IMR-90 (cell line): ENCODE results near the gene GRB10. TPM values are rescaled to one million over a fixed set of nuclear protein-coding genes. Genes with fewer than 3 reads are reported as not detected.

Source experiments
- ATAC-seq: fragments of 200-7000 bp; cut with Tn5 transposase; 2 replicates; pipeline ENCODE4 v1.9.1; 2020; ENCODE audit warnings: low read depth, mild to moderate bottlenecking, moderate library complexity
- BruUV-seq: library from RNA; stranded (reverse); fragments of 400-500 nt; replicated peaks from 2 replicates; lab custom pipeline; 2021; lab: Mats Ljungman, UMichigan
- CTCF ChIA-PET: fragments of 300-600 bp; formaldehyde crosslinking; extraction: SDS; loops from one replicate; lab custom pipeline; 2021; ENCODE audit warnings: antibody characterized with exemption; lab: Yijun Ruan, JAX
- POLR2A ChIA-PET: fragments of 300-600 bp; sonication (Branson Sonifier 250); formaldehyde crosslinking; loops from one replicate; lab custom pipeline; 2022; ENCODE audit warnings: antibody characterized with exemption; ENCODE audit not compliant: unreplicated experiment; lab: Charles Lee
- DNase-seq: peaks from one replicate; pipeline ENCODE4 v3.0.0; 2013
- H2AFZ ChIP-seq: replicated peaks from 2 replicates; pipeline ENCODE3; 2013; ENCODE audit warnings: low read length, mild to moderate bottlenecking; ENCODE audit not compliant: poor library complexity
- H2AK5ac ChIP-seq: 2 replicates; pipeline ENCODE4 v1.6.1; 2013; ENCODE audit warnings: low read depth, low read length, inconsistent platforms
- H2AK9ac ChIP-seq: replicated peaks from 2 replicates; pipeline ENCODE3; 2013; ENCODE audit warnings: mild to moderate bottlenecking, low read depth, low read length, moderate library complexity; ENCODE audit not compliant: poor library complexity
- H2BK120ac ChIP-seq: 2 replicates; pipeline ENCODE4 v1.6.1; 2013; ENCODE audit warnings: low read depth, low read length, inconsistent platforms
- H2BK15ac ChIP-seq: 3 replicates; pipeline ENCODE4 v1.6.1; 2013; ENCODE audit warnings: low read depth, low read length, inconsistent platforms
- H2BK20ac ChIP-seq: 2 replicates; pipeline ENCODE4 v1.6.1; 2013; ENCODE audit warnings: low read depth, mild to moderate bottlenecking, inconsistent platforms, low read length, moderate library complexity
- H2BK5ac ChIP-seq: 2 replicates; pipeline ENCODE4 v1.6.1; 2013; ENCODE audit warnings: mild to moderate bottlenecking, low read depth, low read length, inconsistent platforms; ENCODE audit not compliant: poor library complexity, severe bottlenecking
- H3K14ac ChIP-seq: replicated peaks from 2 replicates; pipeline ENCODE4 v1.6.1; 2013; ENCODE audit warnings: low read depth, low read length, inconsistent platforms
- H3K18ac ChIP-seq: 2 replicates; pipeline ENCODE4 v1.6.1; 2013; ENCODE audit warnings: low read depth, low read length, control low read depth
- H3K23ac ChIP-seq: 2 replicates; pipeline ENCODE4 v1.6.1; 2013; ENCODE audit warnings: low read depth, low read length, inconsistent platforms
- H3K27ac ChIP-seq: 2 replicates; pipeline ENCODE4 v1.5.1; 2013; ENCODE audit warnings: mild to moderate bottlenecking, control low read depth, low read length; ENCODE audit not compliant: insufficient read depth
- H3K27me3 ChIP-seq: 2 replicates; pipeline ENCODE4 v1.6.1; 2013; ENCODE audit warnings: low read length; ENCODE audit not compliant: control insufficient read depth, insufficient read depth
- H3K36me3 ChIP-seq: 2 replicates; pipeline ENCODE4 v1.6.1; 2013; ENCODE audit warnings: low read length, mixed read lengths; ENCODE audit not compliant: control insufficient read depth, insufficient read depth
- H3K4ac ChIP-seq: 2 replicates; pipeline ENCODE4 v1.6.1; 2013; ENCODE audit warnings: low read depth, low read length, inconsistent platforms
- H3K4me1 ChIP-seq: 2 replicates; pipeline ENCODE4 v1.6.1; 2013; ENCODE audit warnings: low read length, mixed read lengths; ENCODE audit not compliant: control insufficient read depth, insufficient read depth
- H3K4me2 ChIP-seq: 2 replicates; pipeline ENCODE4 v1.6.1; 2013; ENCODE audit warnings: low read depth, mild to moderate bottlenecking, control low read depth, low read length, moderate library complexity
- H3K4me3 ChIP-seq: 2 replicates; pipeline ENCODE4 v1.5.1; 2013; ENCODE audit warnings: low read depth, mild to moderate bottlenecking, control low read depth, low read length, moderate library complexity; ENCODE audit not compliant: insufficient read depth
- H3K56ac ChIP-seq: 2 replicates; pipeline ENCODE4 v1.6.1; 2013; ENCODE audit warnings: low read length, inconsistent platforms; ENCODE audit not compliant: insufficient read depth; ENCODE audit errors: extremely low read depth
- H3K79me1 ChIP-seq, 2 experiments: 2 replicates each; pipeline ENCODE4 v1.6.1; 2013; ENCODE audit warnings: low read length in 2 of 2, inconsistent platforms in 1 of 2, low read depth in 1 of 2
- H3K9ac ChIP-seq: 2 replicates; pipeline ENCODE4 v1.6.1; 2013; ENCODE audit warnings: low read depth, low read length, control low read depth
- H3K9me1 ChIP-seq: 2 replicates; pipeline ENCODE4 v1.6.1; 2013; ENCODE audit warnings: low read length, inconsistent platforms; ENCODE audit not compliant: insufficient read depth
- H3K9me3 ChIP-seq: 2 replicates; pipeline ENCODE4 v1.6.1; 2013; ENCODE audit warnings: low read length; ENCODE audit not compliant: control insufficient read depth, insufficient read depth
- H4K20me1 ChIP-seq: 2 replicates; pipeline ENCODE4 v1.6.1; 2013; ENCODE audit warnings: low read length, inconsistent platforms; ENCODE audit not compliant: insufficient read depth
- H4K5ac ChIP-seq: 2 replicates; pipeline ENCODE4 v1.6.1; 2013; ENCODE audit warnings: mild to moderate bottlenecking, low read depth, low read length, control low read depth
- H4K8ac ChIP-seq, 2 experiments: 2 replicates each; pipeline ENCODE4 v1.6.1; 2013; ENCODE audit warnings: low read depth in 2 of 2, low read length in 2 of 2, control low read depth in 1 of 2, inconsistent platforms in 1 of 2
- H4K91ac ChIP-seq: 2 replicates; pipeline ENCODE4 v1.6.1; 2013; ENCODE audit warnings: low read depth, low read length, inconsistent platforms; ENCODE audit not compliant: insufficient read depth
- BHLHE40 ChIP-seq: fragments of 150-350 bp; IDR thresholded peaks from 2 replicates; pipeline ENCODE4 v1.6.1; 2016; ENCODE audit warnings: mild to moderate bottlenecking, low read depth, low read length
- CEBPB ChIP-seq: IDR thresholded peaks from 2 replicates; pipeline ENCODE4 v1.6.1; 2012; ENCODE audit warnings: low read depth, low read length, improper control_type of control experiment
- CHD1 ChIP-seq: IDR thresholded peaks from 2 replicates; pipeline ENCODE4 v1.6.1; 2012; ENCODE audit warnings: low read depth, low read length, improper control_type of control experiment
- FOS ChIP-seq: fragments of 150-350 bp; IDR thresholded peaks from 2 replicates; pipeline ENCODE4 v1.6.1; 2016; ENCODE audit warnings: low read depth, low read length
- MXI1 ChIP-seq: IDR thresholded peaks from 2 replicates; pipeline ENCODE4 v1.6.1; 2012; ENCODE audit warnings: low read depth, mild to moderate bottlenecking, low read length, moderate library complexity, borderline replicate concordance
- NFE2L2 ChIP-seq: fragments of 150-350 bp; IDR thresholded peaks from 2 replicates; pipeline ENCODE4 v1.6.1; 2016; ENCODE audit warnings: low read depth, mild to moderate bottlenecking, low read length
- POLR2A ChIP-seq: IDR thresholded peaks from 2 replicates; pipeline ENCODE4 v1.6.1; 2012; ENCODE audit warnings: mild to moderate bottlenecking, low read depth, low read length
- RCOR1 ChIP-seq: IDR thresholded peaks from 2 replicates; pipeline ENCODE4 v1.6.1; 2012; ENCODE audit warnings: mild to moderate bottlenecking, low read length, improper control_type of control experiment; ENCODE audit not compliant: insufficient replicate concordance
- RFX5 ChIP-seq: IDR thresholded peaks from 2 replicates; pipeline ENCODE4 v1.8.0; 2012; ENCODE audit warnings: low read depth, mild to moderate bottlenecking, low read length, moderate library complexity
- WGBS, 2 experiments: methylation state at CpG; one replicate each; pipeline versions ENCODE4 v1.1.5 to v1.1.7; 2013; ENCODE audit warnings: missing lambda C conversion rate in 2 of 2; ENCODE audit not compliant: insufficient read length in 1 of 2; ENCODE audit errors: extremely low coverage in 2 of 2; 5-methylcytosine and 5-hydroxymethylcytosine counted together
- dilution Hi-C: fragments of 300-500 bp; cut with HindIII; formaldehyde crosslinking; loops from one replicate; pipeline ENCODE4 v1.14.3; 2018; ENCODE audit warnings: low sequenced_read_pairs; ENCODE audit not compliant: unreplicated experiment
- in situ Hi-C: fragments of 300-500 bp; cut with MboI; formaldehyde crosslinking; loops from 3 replicates; pipeline ENCODE4 v1.14.3; 2019; ENCODE audit warnings: low sequenced_read_pairs, inconsistent platforms, mixed read lengths
- intact Hi-C: fragments of 100-400 bp; cut with micrococcal nuclease; formaldehyde crosslinking; loops from 2 replicates; pipeline ENCODE4 v1.10.0; 2022
- polyA plus RNA-seq, 3 experiments: library from polyadenylated mRNA; depleted of rRNA; stranded (reverse); fragments of >200 nt; gene quantifications; 2 replicates each; pipeline ENCODE4 v1.2.3, GENCODE V29; 2012; ENCODE audit warnings: low replicate concordance in 1 of 3
- total RNA-seq: library from RNA; depleted of rRNA; stranded (reverse); fragments of >200 nt; gene quantifications from 2 replicates; pipeline ENCODE4 v1.2.3, GENCODE V29; 2012
- TF ChIP-seq, protein P1 (sequence below): fragments of 150-350 bp; IDR thresholded peaks from 2 replicates; pipeline ENCODE4 v1.6.1; 2017; ENCODE audit warnings: mild to moderate bottlenecking, antibody characterized with exemption, low read length, low read depth
- TF ChIP-seq, protein P2 (sequence below): conservative IDR thresholded peaks from 2 replicates; pipeline ENCODE4 v1.5.1; 2012; ENCODE audit warnings: mild to moderate bottlenecking, low read depth, low read length, improper control_type of control experiment
- TF ChIP-seq, protein P3 (sequence below): fragments of 150-350 bp; IDR thresholded peaks from 2 replicates; pipeline ENCODE4 v1.6.1; 2016; ENCODE audit warnings: low read depth, mild to moderate bottlenecking, low read length, moderate library complexity, borderline replicate concordance

The GRB10 gene
- total and polyA plus RNA-seq, 2 of the 4 experiments (the other 2 are of a cell fraction), result 6.3 to 15.1 TPM

DNA sequence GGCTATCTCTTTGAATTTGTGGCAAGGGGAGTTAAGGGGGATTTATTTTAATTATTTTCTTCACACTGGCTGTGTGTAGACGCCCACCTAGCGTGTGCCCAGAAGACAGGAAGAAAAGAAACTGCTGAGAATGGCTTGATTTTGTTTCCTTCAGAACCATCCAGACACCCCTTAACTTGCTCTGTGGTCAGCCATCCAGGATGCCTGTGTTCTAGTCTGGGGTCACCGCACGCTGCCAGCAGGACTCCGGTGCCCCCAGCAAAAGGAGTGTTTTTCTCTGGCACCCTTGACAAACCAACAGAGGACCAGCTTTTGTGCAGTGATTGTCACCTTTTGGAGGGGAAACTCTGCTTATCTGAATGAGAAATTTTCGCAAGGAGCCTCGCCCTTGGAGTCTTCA lies 222.8 kb downstream of the GRB10 start:
- dilution Hi-C loops, result no loop called here
- DNase-seq (no peak), ATAC-seq (no peak)
- Histone ChIP-seq H4K8ac (no peak overlapping the region), H3K27me3 (peaks cover 14% of the 10 kb centered on the region), H3K18ac (no peak overlapping the region), H2BK120ac (no peak overlapping the region), H3K23ac (no peak overlapping the region), H2BK5ac (no peak overlapping the region), H3K4me2 (no peak overlapping the region), H2AFZ (no peak overlapping the region), H3K4ac (no peak overlapping the region), H3K36me3 (no peaks in the 10 kb centered on the region), H4K91ac (no peak overlapping the region), H3K9ac (no peak overlapping the region), H3K4me3 (no peak overlapping the region), H3K27ac (no peak overlapping the region), H4K5ac (no peak overlapping the region), H2AK9ac (no peak overlapping the region), H4K20me1 (no peaks in the 10 kb centered on the region), H3K14ac (no peak overlapping the region), H2AK5ac (no peak overlapping the region), H2BK15ac (no peak overlapping the region), H3K9me1 (no peaks in the 10 kb centered on the region; the same call in 1 of the 2 replicates), H3K56ac (no peak overlapping the region), H2BK20ac (no peak overlapping the region), H3K4me1 (no peaks in the 10 kb centered on the region), H3K9me3 (no peaks in the 10 kb centered on the region), H3K79me1 (no peaks in the 10 kb centered on the region)
- no peak for TF ChIP-seq RFX5
- TF ChIP-seq CEBPB, result no peak
- no peak for TF ChIP-seq BHLHE40
- no peak for TF ChIP-seq NFE2L2
- TF ChIP-seq, protein P1, sequence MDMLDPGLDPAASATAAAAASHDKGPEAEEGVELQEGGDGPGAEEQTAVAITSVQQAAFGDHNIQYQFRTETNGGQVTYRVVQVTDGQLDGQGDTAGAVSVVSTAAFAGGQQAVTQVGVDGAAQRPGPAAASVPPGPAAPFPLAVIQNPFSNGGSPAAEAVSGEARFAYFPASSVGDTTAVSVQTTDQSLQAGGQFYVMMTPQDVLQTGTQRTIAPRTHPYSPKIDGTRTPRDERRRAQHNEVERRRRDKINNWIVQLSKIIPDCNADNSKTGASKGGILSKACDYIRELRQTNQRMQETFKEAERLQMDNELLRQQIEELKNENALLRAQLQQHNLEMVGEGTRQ, result no peak
- no peak for TF ChIP-seq CHD1
- no peak for TF ChIP-seq MXI1
- TF ChIP-seq, protein P2, sequence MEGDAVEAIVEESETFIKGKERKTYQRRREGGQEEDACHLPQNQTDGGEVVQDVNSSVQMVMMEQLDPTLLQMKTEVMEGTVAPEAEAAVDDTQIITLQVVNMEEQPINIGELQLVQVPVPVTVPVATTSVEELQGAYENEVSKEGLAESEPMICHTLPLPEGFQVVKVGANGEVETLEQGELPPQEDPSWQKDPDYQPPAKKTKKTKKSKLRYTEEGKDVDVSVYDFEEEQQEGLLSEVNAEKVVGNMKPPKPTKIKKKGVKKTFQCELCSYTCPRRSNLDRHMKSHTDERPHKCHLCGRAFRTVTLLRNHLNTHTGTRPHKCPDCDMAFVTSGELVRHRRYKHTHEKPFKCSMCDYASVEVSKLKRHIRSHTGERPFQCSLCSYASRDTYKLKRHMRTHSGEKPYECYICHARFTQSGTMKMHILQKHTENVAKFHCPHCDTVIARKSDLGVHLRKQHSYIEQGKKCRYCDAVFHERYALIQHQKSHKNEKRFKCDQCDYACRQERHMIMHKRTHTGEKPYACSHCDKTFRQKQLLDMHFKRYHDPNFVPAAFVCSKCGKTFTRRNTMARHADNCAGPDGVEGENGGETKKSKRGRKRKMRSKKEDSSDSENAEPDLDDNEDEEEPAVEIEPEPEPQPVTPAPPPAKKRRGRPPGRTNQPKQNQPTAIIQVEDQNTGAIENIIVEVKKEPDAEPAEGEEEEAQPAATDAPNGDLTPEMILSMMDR, result no peak
- TF ChIP-seq POLR2A, result no peak
- TF ChIP-seq, protein P3, sequence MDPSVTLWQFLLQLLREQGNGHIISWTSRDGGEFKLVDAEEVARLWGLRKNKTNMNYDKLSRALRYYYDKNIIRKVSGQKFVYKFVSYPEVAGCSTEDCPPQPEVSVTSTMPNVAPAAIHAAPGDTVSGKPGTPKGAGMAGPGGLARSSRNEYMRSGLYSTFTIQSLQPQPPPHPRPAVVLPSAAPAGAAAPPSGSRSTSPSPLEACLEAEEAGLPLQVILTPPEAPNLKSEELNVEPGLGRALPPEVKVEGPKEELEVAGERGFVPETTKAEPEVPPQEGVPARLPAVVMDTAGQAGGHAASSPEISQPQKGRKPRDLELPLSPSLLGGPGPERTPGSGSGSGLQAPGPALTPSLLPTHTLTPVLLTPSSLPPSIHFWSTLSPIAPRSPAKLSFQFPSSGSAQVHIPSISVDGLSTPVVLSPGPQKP, result no peak
- TF ChIP-seq FOS, result no peak
- no peak for TF ChIP-seq RCOR1
- in situ Hi-C loops, result no loop called here
- CTCF ChIA-PET, result no interaction called here
- WGBS, 2 experiments, result no CpG with 5 or more reads among the region's 7 CpGs
- POLR2A ChIA-PET, result no interaction called here
- intact Hi-C loops, result no loop called here
- no TSS peak for BruUV-seq
